HepG2 (cell line): Measurements from ENCODE around the gene GRIA2. TPM values are rescaled to one million over a fixed set of nuclear protein-coding genes. Genes with fewer than 3 reads are reported as not detected.

Experiments used
- CHD4 ChIP-seq: fragments of 200-600 bp; sonication (generic); IDR thresholded peaks from 2 replicates; pipeline ENCODE4 v1.7.0; 2017; ENCODE audit warnings: mild to moderate bottlenecking, low read length, borderline replicate concordance
- DPF2 ChIP-seq: sonication (generic); formaldehyde crosslinking; IDR thresholded peaks from 2 replicates; pipeline ENCODE4 v1.4.0; 2020; ENCODE audit warnings: mild to moderate bottlenecking, low read depth, missing genetic modification reagents, borderline replicate concordance
- ETV5 ChIP-seq: IDR thresholded peaks from 2 replicates; pipeline ENCODE4 v1.6.1; 2018; ENCODE audit warnings: missing biosample characterization, missing genetic modification reagents, inconsistent platforms, borderline replicate concordance
- GRHL1 ChIP-seq: sonication (generic); formaldehyde crosslinking; conservative IDR thresholded peaks from 2 replicates; pipeline ENCODE4 v1.8.0; 2022; ENCODE audit warnings: missing genetic modification reagents
- JUN ChIP-seq: sonication (generic); formaldehyde crosslinking; IDR thresholded peaks from 2 replicates; pipeline ENCODE4 v1.4.0; 2020; ENCODE audit warnings: mild to moderate bottlenecking, missing genetic modification reagents
- MAFF ChIP-seq: IDR thresholded peaks from 2 replicates; pipeline ENCODE4 v1.6.1; 2011; ENCODE audit warnings: low read depth, low read length, improper control_type of control experiment
- PRDM15 ChIP-seq: sonication (generic); formaldehyde crosslinking; IDR thresholded peaks from 2 replicates; pipeline ENCODE4 v1.4.0; 2020; ENCODE audit warnings: missing genetic modification reagents
- REST ChIP-seq, 2 experiments: IDR thresholded peaks; 2 replicates each; pipeline ENCODE4 v1.6.1; 2011 to 2012; ENCODE audit warnings: low read length in 2 of 2, borderline replicate concordance in 1 of 2, low read depth in 1 of 2, mild to moderate bottlenecking in 1 of 2, moderate library complexity in 1 of 2
- TRIM24 ChIP-seq: sonication (generic); formaldehyde crosslinking; IDR thresholded peaks from 2 replicates; pipeline ENCODE4 v1.8.0; 2022; ENCODE audit warnings: mild to moderate bottlenecking, missing genetic modification reagents
- ZNF232 ChIP-seq: sonication (generic); formaldehyde crosslinking; IDR thresholded peaks from 2 replicates; pipeline ENCODE4 v1.4.0; 2020; ENCODE audit warnings: missing genetic modification reagents, borderline replicate concordance
- ZNF333 ChIP-seq: sonication (generic); formaldehyde crosslinking; IDR thresholded peaks from 2 replicates; pipeline ENCODE4 v1.4.0; 2020; ENCODE audit warnings: mild to moderate bottlenecking, missing genetic modification reagents, borderline replicate concordance
- ZNF547 ChIP-seq: sonication (generic); formaldehyde crosslinking; IDR thresholded peaks from 2 replicates; pipeline ENCODE4 v1.5.1; 2020; ENCODE audit warnings: mild to moderate bottlenecking, missing genetic modification reagents
- ZNF720 ChIP-seq: sonication (generic); formaldehyde crosslinking; IDR thresholded peaks from 2 replicates; pipeline ENCODE4 v1.4.0; 2020; ENCODE audit warnings: missing genetic modification reagents
- ZNF773 ChIP-seq: sonication (generic); formaldehyde crosslinking; IDR thresholded peaks from 2 replicates; pipeline ENCODE4 v1.4.0; 2020; ENCODE audit warnings: missing genetic modification reagents, borderline replicate concordance
- ZNF883 ChIP-seq: sonication (generic); formaldehyde crosslinking; IDR thresholded peaks from 2 replicates; pipeline ENCODE4 v1.5.1; 2020; ENCODE audit warnings: mild to moderate bottlenecking, missing genetic modification reagents; ENCODE audit errors: not compliant biosample characterization
- polyA plus RNA-seq, 8 experiments: library from polyadenylated mRNA; depleted of rRNA in 3 of 8; stranded (reverse) in 7 of 8; unstranded in 1 of 8; fragments of >200 nt; fragmentation: Illumina TruSeq in 4 of 8; extraction: Trizol in 4 of 8; gene quantifications; 2 replicates each; pipeline versions ENCODE4 v1.2.1 to v1.2.3, GENCODE V29; 2011 to 2016; ENCODE audit warnings: low read depth in 4 of 8, missing spikeins in 1 of 8, mixed read lengths in 1 of 8; ENCODE audit not compliant: insufficient read depth in 1 of 8
- total RNA-seq, 5 experiments: library from RNA; depleted of rRNA; stranded (reverse); fragments of >200 nt; fragmentation: Illumina TruSeq; extraction: Trizol; gene quantifications; 2 replicates each; pipeline ENCODE4 v1.2.3, GENCODE V29; 2016; ENCODE audit warnings: low read depth in 1 of 5
- TF ChIP-seq, protein P1 (sequence below): sonication (generic); formaldehyde crosslinking; IDR thresholded peaks from 2 replicates; pipeline ENCODE4 v1.8.0; 2022; ENCODE audit warnings: mild to moderate bottlenecking, missing genetic modification reagents, borderline replicate concordance
- TF ChIP-seq, protein P2 (sequence below): sonication (generic); formaldehyde crosslinking; IDR thresholded peaks from 2 replicates; pipeline ENCODE4 v1.5.1; 2020; ENCODE audit warnings: missing genetic modification reagents, mild to moderate bottlenecking, borderline replicate concordance

The GRIA2 gene
- total and polyA plus RNA-seq, 2 of the 13 experiments (the other 11 are each of a cell fraction or from before 2014, with no cell fraction given), result not detected

GRCh38 chr4:157220371-157220881 is at the start of gene GRIA2 (continued):
- peak; percentile 88 for TF ChIP-seq ZNF883 (CRISPR knock-in tag)
- TF ChIP-seq, protein P1, sequence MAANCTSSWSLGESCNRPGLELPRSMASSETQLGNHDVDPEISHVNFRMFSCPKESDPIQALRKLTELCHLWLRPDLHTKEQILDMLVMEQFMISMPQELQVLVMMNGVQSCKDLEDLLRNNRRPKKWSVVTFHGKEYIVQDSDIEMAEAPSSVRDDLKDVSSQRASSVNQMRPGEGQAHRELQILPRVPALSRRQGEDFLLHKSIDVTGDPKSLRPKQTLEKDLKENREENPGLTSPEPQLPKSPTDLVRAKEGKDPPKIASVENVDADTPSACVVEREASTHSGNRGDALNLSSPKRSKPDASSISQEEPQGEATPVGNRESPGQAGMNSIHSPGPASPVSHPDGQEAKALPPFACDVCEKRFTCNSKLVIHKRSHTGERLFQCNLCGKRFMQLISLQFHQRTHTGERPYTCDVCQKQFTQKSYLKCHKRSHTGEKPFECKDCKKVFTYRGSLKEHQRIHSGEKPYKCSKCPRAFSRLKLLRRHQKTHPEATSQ (CRISPR knock-in tag), result no peak
- TF ChIP-seq DPF2, result no peak
- peak; percentile 34; the same call in 1 of the 2 replicates for TF ChIP-seq PRDM15 (CRISPR knock-in tag)
- TF ChIP-seq ZNF547 (CRISPR knock-in tag), result peak; percentile 66; the same call in 1 of the 2 replicates
- TF ChIP-seq, protein P2, sequence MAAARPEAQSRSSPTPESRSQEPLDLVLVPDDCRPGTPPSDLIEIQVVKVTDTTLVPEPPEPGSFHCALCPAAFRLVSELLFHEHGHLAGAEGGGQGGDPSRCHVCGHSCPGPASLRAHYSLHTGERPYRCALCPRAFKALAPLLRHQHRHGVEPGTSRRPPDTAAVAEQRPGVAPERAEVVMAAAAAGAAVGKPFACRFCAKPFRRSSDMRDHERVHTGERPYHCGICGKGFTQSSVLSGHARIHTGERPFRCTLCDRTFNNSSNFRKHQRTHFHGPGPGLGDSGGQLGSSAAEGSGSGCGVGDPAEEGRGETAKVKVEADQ (CRISPR knock-in tag), result no peak
- TF ChIP-seq ZNF773 (CRISPR knock-in tag), result peak; percentile 95; the same call in 1 of the 2 replicates
- TF ChIP-seq JUN (CRISPR knock-in tag), result no peak
- TF ChIP-seq MAFF, result no peak
- TF ChIP-seq ETV5 (CRISPR knock-in tag), result no peak
- TF ChIP-seq GRHL1 (CRISPR knock-in tag), result no peak
- TF ChIP-seq ZNF720 (CRISPR knock-in tag), result no peak
- TF ChIP-seq REST (IDR thresholded peaks at IDR 0.05; ENCODE audit: borderline replicate concordance in 1 of 2, low read depth in 1 of 2, low read length in 2 of 2), result peak in 1 of 2 experiments; percentile 99
- no peak for TF ChIP-seq TRIM24 (CRISPR knock-in tag)
- peak; percentile 55; the same call in 1 of the 2 replicates for TF ChIP-seq ZNF333
- no peak for TF ChIP-seq CHD4
- TF ChIP-seq ZNF232, result peak; percentile 82; the same call in 1 of the 2 replicates
